GM12878 (cell line): ENCODE data around the gene THUMPD2. TPM values are rescaled to one million over a fixed set of nuclear protein-coding genes. Genes with fewer than 3 reads are reported as not detected.

ENCODE experiments used
- ATAC-seq: fragments of 200-7000 bp; cut with Tn5 transposase; 3 replicates; pipeline ENCODE4 v1.9.1; 2020; ENCODE audit warnings: mild to moderate bottlenecking, moderate library complexity
- BruUV-seq: library from RNA; stranded (reverse); fragments of 400-500 nt; replicated peaks from 2 replicates; lab custom pipeline; 2021; lab: Mats Ljungman, UMichigan
- CTCF ChIA-PET: fragments of 300-600 bp; sonication (Branson Sonifier 250); formaldehyde crosslinking; extraction: SDS; loops from one replicate; lab custom pipeline; 2021; ENCODE audit warnings: inconsistent platforms; lab: Yijun Ruan, JAX
- POLR2A ChIA-PET: fragments of 350-600 bp; formaldehyde crosslinking; extraction: SDS; loops from one replicate; lab custom pipeline; 2021; ENCODE audit warnings: inconsistent platforms; lab: Charles Lee
- RAD21 ChIA-PET: fragments of 300-600 bp; sonication (Branson Sonifier 250); formaldehyde crosslinking; loops from one replicate; lab custom pipeline; 2023; ENCODE audit warnings: antibody characterized with exemption; ENCODE audit not compliant: unreplicated experiment; lab: Charles Lee
- SMC1A ChIA-PET: fragments of 300-600 bp; sonication (Branson Sonifier 250); formaldehyde crosslinking; loops from one replicate; lab custom pipeline; 2023; ENCODE audit not compliant: unreplicated experiment, uncharacterized antibody; lab: Charles Lee
- DNase-seq: peaks from one replicate; pipeline ENCODE4 v3.0.0-alpha.2; 2011; ENCODE audit warnings: low read depth, low spot score
- FAIRE-seq: peaks from 3 replicates; lab custom pipeline; 2011; peaks lifted over from hg19 to GRCh38; lab: Jason Lieb, UNC
- H2AFZ ChIP-seq: 2 replicates; pipeline ENCODE4 v1.6.0; 2011; ENCODE audit warnings: low read depth, low read length, control low read depth; ENCODE audit not compliant: control insufficient read depth
- H3K27ac ChIP-seq: 2 replicates; pipeline ENCODE4 v1.5.1; 2011; ENCODE audit warnings: control low read depth; ENCODE audit not compliant: control insufficient read depth, insufficient read depth
- H3K27me3 ChIP-seq, 2 experiments: replicated peaks in 1 of 2; 2 replicates each; pipeline versions ENCODE4 v1.6.0 to v1.6.1; 2011; ENCODE audit warnings: low read length in 1 of 2; ENCODE audit not compliant: control insufficient read depth in 2 of 2, insufficient read depth in 2 of 2
- H3K36me3 ChIP-seq, 2 experiments: 2 replicates each; pipeline ENCODE4 v1.5.1; 2011; ENCODE audit warnings: low read length in 1 of 2; ENCODE audit not compliant: control insufficient read depth in 2 of 2, insufficient read depth in 2 of 2
- H3K4me1 ChIP-seq: 2 replicates; pipeline ENCODE4 v1.6.1; 2011; ENCODE audit warnings: mild to moderate bottlenecking, low read length, moderate library complexity, mixed read lengths; ENCODE audit not compliant: control insufficient read depth, insufficient read depth
- H3K4me2 ChIP-seq: 2 replicates; pipeline ENCODE4 v1.6.0; 2011; ENCODE audit warnings: control low read depth; ENCODE audit not compliant: control insufficient read depth, insufficient read depth
- H3K4me3 ChIP-seq: fragments of 200-600 bp; sonication (generic); 2 replicates; pipeline ENCODE4 v1.5.1; 2016
- H3K79me2 ChIP-seq: 2 replicates; pipeline ENCODE4 v1.6.0; 2011; ENCODE audit warnings: low read length; ENCODE audit not compliant: control insufficient read depth, insufficient read depth
- H3K9ac ChIP-seq: 2 replicates; pipeline ENCODE4 v1.8.0; 2011; ENCODE audit warnings: low read length, control low read depth, mixed read lengths; ENCODE audit not compliant: control insufficient read depth, insufficient read depth
- H3K9me3 ChIP-seq: replicated peaks from 3 replicates; pipeline ENCODE4 v1.5.1; 2011; ENCODE audit warnings: mild to moderate bottlenecking, low read length; ENCODE audit not compliant: control insufficient read depth, insufficient read depth
- H4K20me1 ChIP-seq: 2 replicates; pipeline ENCODE4 v1.6.0; 2011; ENCODE audit not compliant: control insufficient read depth, insufficient read depth
- EZH2 ChIP-seq: IDR thresholded peaks from 2 replicates; pipeline ENCODE4 v1.6.1; 2012; ENCODE audit warnings: low read depth, mild to moderate bottlenecking, control low read depth, inconsistent platforms, low read length, borderline replicate concordance; ENCODE audit not compliant: control insufficient read depth
- HDAC6 ChIP-seq: fragments of 200-600 bp; sonication (generic); IDR thresholded peaks from one replicate; pipeline ENCODE4 v1.8.0; 2017; ENCODE audit warnings: antibody characterized with exemption; ENCODE audit not compliant: unreplicated experiment
- MYB ChIP-seq: fragments of 150-350 bp; IDR thresholded peaks from 2 replicates; pipeline ENCODE4 v1.6.1; 2014; ENCODE audit warnings: mild to moderate bottlenecking, low read depth, low read length, borderline replicate concordance
- WGBS: methylation state at CpG from one replicate; pipeline ENCODE4 v1.1.6; 2016; ENCODE audit warnings: low lambda C conversion rate; ENCODE audit not compliant: insufficient replicate concordance, insufficient coverage; ENCODE audit errors: missing lambda C conversion rate; 5-methylcytosine and 5-hydroxymethylcytosine counted together
- in situ Hi-C: fragments of 300-500 bp; cut with MboI; formaldehyde crosslinking; loops from 9 replicates; pipeline ENCODE4 v1.14.3; 2018; ENCODE audit warnings: mixed read lengths
- intact Hi-C: fragments of 100-400 bp; cut with micrococcal nuclease; formaldehyde crosslinking; loops from one replicate; pipeline ENCODE4 v1.14.2; 2022; ENCODE audit not compliant: unreplicated experiment
- polyA plus RNA-seq, 11 experiments: library from polyadenylated mRNA; depleted of rRNA in 4 of 11; unstranded in 6 of 11; stranded (reverse) in 5 of 11; fragments of >200 nt; fragmentation: Nextera tagmentation in 4 of 11; fragmentation: Illumina TruSeq in 1 of 11; extraction: Ambion mirVana in 4 of 11; extraction: Trizol in 1 of 11; gene quantifications; 1 replicate in 1 of 11; 2 replicates in 10 of 11; pipeline versions ENCODE4 v1.2.1 to v1.2.3, GENCODE V29; 2011 to 2016; ENCODE audit warnings: inconsistent platforms in 2 of 11, missing spikeins in 2 of 11, low read depth in 1 of 11
- total RNA-seq, 4 experiments: library from RNA; depleted of rRNA in 3 of 4; stranded (reverse); fragments of >200 nt in 3 of 4; fragmentation: Illumina TruSeq in 1 of 4; extraction: Trizol in 1 of 4; gene quantifications; 2 replicates each; pipeline versions ENCODE4 v1.2.1 to v1.2.3, GENCODE V29; 2013 to 2021
- TF ChIP-seq, protein P1 (sequence below): fragments of 450-650 bp; IDR thresholded peaks from 2 replicates; pipeline ENCODE4 v1.6.1; 2018; ENCODE audit warnings: mild to moderate bottlenecking, low read depth, moderate library complexity; ENCODE audit not compliant: partially characterized antibody
- TF ChIP-seq, protein P2 (sequence below): fragments of 450-650 bp; IDR thresholded peaks from 2 replicates; pipeline ENCODE4 v1.6.1; 2017; ENCODE audit warnings: mild to moderate bottlenecking

THUMPD2 gene
- total and polyA plus RNA-seq, 10 of the 15 experiments (the other 5 are each of a cell fraction or from before 2014, with no cell fraction given) = 6.7 to 19.7 (median 13.8) TPM

DNA sequence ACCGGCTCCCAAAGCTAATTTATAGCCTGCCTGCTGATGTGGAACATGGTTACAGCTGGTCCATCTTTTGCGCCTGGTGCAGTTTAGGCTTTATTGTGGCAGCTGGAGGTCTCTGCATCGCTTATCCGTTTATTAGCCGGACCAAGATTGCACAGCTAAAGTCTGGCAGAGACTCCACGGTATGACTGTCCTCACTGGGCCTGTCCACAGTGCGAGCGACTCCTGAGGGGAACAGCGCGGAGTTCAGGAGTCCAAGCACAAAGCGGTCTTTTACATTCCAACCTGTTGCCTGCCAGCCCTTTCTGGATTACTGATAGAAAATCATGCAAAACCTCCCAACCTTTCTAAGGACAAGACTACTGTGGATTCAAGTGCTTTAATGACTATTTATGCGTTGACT lies 62.0 kb downstream of the THUMPD2 start (continued):
- no peak for TF ChIP-seq MYB
- TF ChIP-seq, protein P1, sequence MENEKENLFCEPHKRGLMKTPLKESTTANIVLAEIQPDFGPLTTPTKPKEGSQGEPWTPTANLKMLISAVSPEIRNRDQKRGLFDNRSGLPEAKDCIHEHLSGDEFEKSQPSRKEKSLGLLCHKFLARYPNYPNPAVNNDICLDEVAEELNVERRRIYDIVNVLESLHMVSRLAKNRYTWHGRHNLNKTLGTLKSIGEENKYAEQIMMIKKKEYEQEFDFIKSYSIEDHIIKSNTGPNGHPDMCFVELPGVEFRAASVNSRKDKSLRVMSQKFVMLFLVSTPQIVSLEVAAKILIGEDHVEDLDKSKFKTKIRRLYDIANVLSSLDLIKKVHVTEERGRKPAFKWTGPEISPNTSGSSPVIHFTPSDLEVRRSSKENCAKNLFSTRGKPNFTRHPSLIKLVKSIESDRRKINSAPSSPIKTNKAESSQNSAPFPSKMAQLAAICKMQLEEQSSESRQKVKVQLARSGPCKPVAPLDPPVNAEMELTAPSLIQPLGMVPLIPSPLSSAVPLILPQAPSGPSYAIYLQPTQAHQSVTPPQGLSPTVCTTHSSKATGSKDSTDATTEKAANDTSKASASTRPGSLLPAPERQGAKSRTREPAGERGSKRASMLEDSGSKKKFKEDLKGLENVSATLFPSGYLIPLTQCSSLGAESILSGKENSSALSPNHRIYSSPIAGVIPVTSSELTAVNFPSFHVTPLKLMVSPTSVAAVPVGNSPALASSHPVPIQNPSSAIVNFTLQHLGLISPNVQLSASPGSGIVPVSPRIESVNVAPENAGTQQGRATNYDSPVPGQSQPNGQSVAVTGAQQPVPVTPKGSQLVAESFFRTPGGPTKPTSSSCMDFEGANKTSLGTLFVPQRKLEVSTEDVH = no peak
- TF ChIP-seq HDAC6 = no peak

GRCh38 chr2:39715822-39716221 lies 63.2 kb downstream of the THUMPD2 start:
- in situ Hi-C loops = no loop called here
- ATAC-seq = no peak
- WGBS = 38% methylated on average over 3 of the region's 3 CpGs
- no peak overlapping the region for H3K9ac ChIP-seq
- no peaks in the 10 kb centered on the region for H3K9me3 ChIP-seq
- no peaks in the 10 kb centered on the region for H3K4me1 ChIP-seq
- TF ChIP-seq EZH2 = no peak
- TF ChIP-seq, protein P2, sequence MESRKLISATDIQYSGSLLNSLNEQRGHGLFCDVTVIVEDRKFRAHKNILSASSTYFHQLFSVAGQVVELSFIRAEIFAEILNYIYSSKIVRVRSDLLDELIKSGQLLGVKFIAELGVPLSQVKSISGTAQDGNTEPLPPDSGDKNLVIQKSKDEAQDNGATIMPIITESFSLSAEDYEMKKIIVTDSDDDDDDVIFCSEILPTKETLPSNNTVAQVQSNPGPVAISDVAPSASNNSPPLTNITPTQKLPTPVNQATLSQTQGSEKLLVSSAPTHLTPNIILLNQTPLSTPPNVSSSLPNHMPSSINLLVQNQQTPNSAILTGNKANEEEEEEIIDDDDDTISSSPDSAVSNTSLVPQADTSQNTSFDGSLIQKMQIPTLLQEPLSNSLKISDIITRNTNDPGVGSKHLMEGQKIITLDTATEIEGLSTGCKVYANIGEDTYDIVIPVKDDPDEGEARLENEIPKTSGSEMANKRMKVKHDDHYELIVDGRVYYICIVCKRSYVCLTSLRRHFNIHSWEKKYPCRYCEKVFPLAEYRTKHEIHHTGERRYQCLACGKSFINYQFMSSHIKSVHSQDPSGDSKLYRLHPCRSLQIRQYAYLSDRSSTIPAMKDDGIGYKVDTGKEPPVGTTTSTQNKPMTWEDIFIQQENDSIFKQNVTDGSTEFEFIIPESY = no peak
- TF ChIP-seq, all 136 proteins: peak for 0
- ChIA-PET RAD21 (no interaction called here), POLR2A (no interaction called here), SMC1A (no interaction called here), CTCF (interaction anchor here (2.2 kb wide), 1 partner anchor 13 kb away, joined by 10 read pairs; no protein-coding TSS in a partner anchor)
- BruUV-seq = no TSS peak
- intact Hi-C loops = no loop called here
- FAIRE-seq (no peak), DNase-seq (no peak)
- no peak overlapping the region for H3K27ac ChIP-seq
- H3K27me3 ChIP-seq = no peaks in the 10 kb centered on the region
- no peaks in the 10 kb centered on the region for H3K36me3 ChIP-seq
- H3K79me2 ChIP-seq = no peaks in the 10 kb centered on the region
- H3K4me3 ChIP-seq = no peak overlapping the region
- no peak overlapping the region for H2AFZ ChIP-seq
- no peaks in the 10 kb centered on the region for H4K20me1 ChIP-seq
- no peak overlapping the region for H3K4me2 ChIP-seq
